Type B pancreatic cell (in vitro differentiated cells): ENCODE measurements around the gene ADCY2. TPM values are rescaled to one million over a fixed set of nuclear protein-coding genes. Genes with fewer than 3 reads are reported as not detected.

ENCODE experiments used
- DNase-seq: peaks from one replicate; pipeline ENCODE4 v3.0.0; 2021; ENCODE audit warnings: mixed read lengths; ENCODE audit not compliant: unreplicated experiment; ENCODE audit errors: extremely low spot score
- H3K27ac Mint-ChIP-seq: 2 replicates; pipeline ENCODE4 v1.8.0; 2021; ENCODE audit warnings: mild to moderate bottlenecking, mixed read lengths
- H3K27me3 Mint-ChIP-seq: 2 replicates; pipeline ENCODE4 v1.8.0; 2021; ENCODE audit warnings: mixed read lengths
- H3K36me3 Mint-ChIP-seq: 2 replicates; pipeline ENCODE4 v1.8.0; 2021; ENCODE audit warnings: mixed read lengths
- H3K4me1 Mint-ChIP-seq: one replicate; pipeline ENCODE4 v1.8.0; 2021; ENCODE audit warnings: mixed read lengths; ENCODE audit not compliant: unreplicated experiment
- H3K4me3 Mint-ChIP-seq: 2 replicates; pipeline ENCODE4 v1.8.0; 2021; ENCODE audit warnings: mild to moderate bottlenecking, mixed read lengths
- H3K9me3 Mint-ChIP-seq: 2 replicates; pipeline ENCODE4 v1.8.0; 2021; ENCODE audit warnings: mixed read lengths
- CTCF ChIP-seq: fragments of 200-600 bp; sonication (generic); conservative IDR thresholded peaks from 2 replicates; pipeline ENCODE4 v1.5.0; 2021; ENCODE audit warnings: antibody characterized with exemption, mild to moderate bottlenecking
- total RNA-seq: library from RNA; stranded (reverse); gene quantifications from 2 replicates; pipeline ENCODE4 v1.2.1, GENCODE V29; 2021; ENCODE audit warnings: low replicate concordance

Gene ADCY2
- total RNA-seq, 1 donor from 2014 or later = 79.7 TPM

- Mint-ChIP-seq H3K27me3 (peaks cover 4% of the 10 kb centered on the region), H3K4me1 (no peaks in the 10 kb centered on the region), H3K27ac (no peak overlapping the region), H3K4me3 (no peak overlapping the region), H3K9me3 (no peaks in the 10 kb centered on the region), H3K36me3 (no peaks in the 10 kb centered on the region)
- no peak for DNase-seq
- no peak for TF ChIP-seq CTCF
These were observed 31.6 kb upstream of the ADCY2 start for GRCh38 chr5:7364226-7364875.

DNA sequence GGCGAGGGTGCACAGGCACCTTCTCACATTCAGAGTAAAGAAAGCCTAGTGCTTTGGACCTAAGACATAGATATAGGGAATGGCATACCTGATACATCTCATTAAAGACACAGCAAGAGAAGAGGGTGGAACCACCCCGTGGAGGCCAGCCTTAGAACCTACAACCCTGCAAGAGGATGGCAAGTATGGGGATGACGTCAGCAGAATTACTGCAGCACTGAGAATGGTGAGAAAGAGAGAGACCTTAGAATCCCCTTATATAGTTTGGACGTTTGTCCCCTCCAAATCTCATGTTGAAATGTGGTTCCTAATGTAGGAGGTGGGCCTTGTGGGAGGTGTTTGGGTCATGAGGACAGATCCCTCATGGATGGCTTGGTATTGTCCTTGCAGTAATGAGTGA is 28.2 kb upstream of the ADCY2 start:
- Mint-ChIP-seq H3K4me3 (no peak overlapping the region), H3K9me3 (no peaks in the 10 kb centered on the region), H3K36me3 (no peaks in the 10 kb centered on the region), H3K4me1 (no peaks in the 10 kb centered on the region), H3K27ac (no peak overlapping the region), H3K27me3 (peaks cover 4% of the 10 kb centered on the region)
- TF ChIP-seq CTCF = no peak
- DNase-seq = no peak

DNA sequence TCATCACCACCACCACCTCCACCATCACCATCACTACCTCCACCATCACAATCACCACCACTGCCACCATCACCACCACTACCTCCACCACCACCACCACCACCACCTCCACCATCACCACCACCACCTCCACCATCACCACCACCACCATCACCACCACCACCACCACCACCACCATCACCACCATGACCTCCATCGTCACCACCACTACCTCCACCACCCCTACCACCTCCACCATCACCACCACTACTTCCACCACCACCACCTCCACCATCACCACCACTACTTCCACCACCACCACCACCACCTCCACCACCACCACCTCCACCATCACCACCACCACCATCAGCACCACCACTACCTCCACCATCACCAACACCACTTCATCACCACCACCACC is 23.5 kb upstream of the ADCY2 start:
- peak; percentile 77 for DNase-seq
- peaks cover 6% of the 10 kb centered on the region for H3K4me1 Mint-ChIP-seq
- no peaks in the 10 kb centered on the region for H3K9me3 Mint-ChIP-seq
- no peak overlapping the region for H3K27ac Mint-ChIP-seq
- H3K27me3 Mint-ChIP-seq = no peaks in the 10 kb centered on the region
- no peak overlapping the region for H3K4me3 Mint-ChIP-seq
- no peak for TF ChIP-seq CTCF
- H3K36me3 Mint-ChIP-seq = no peaks in the 10 kb centered on the region

DNA sequence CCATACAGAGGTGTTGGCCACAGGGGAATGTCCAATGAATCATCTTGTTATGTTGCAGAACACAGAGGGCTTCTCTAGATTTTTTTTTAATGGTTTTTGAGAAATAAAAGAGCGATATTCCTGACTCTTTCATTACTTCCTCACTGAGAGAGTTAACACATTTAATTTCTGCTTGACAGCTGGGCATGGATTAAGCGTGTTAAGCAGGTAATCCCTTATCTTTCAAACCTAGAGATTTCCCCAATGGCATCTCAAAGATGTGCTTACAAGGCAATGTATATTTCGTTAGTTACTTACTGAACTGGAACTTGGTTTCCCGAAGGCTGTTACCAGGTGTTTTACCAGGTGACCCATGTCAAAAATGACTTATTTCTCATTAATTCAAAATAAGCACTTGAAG is 21.8 kb upstream of the ADCY2 start:
- no peak overlapping the region for H3K4me3 Mint-ChIP-seq
- no peak for DNase-seq
- no peaks in the 10 kb centered on the region for H3K27me3 Mint-ChIP-seq
- H3K4me1 Mint-ChIP-seq = peaks cover 6% of the 10 kb centered on the region
- H3K27ac Mint-ChIP-seq = no peak overlapping the region
- no peaks in the 10 kb centered on the region for H3K36me3 Mint-ChIP-seq
- H3K9me3 Mint-ChIP-seq = no peaks in the 10 kb centered on the region
- no peak for TF ChIP-seq CTCF

GRCh38 chr5:7375457-7375856 is 20.5 kb upstream of the ADCY2 start:
- TF ChIP-seq CTCF = no peak
- Mint-ChIP-seq H3K27ac (no peak overlapping the region), H3K27me3 (no peaks in the 10 kb centered on the region), H3K36me3 (no peaks in the 10 kb centered on the region), H3K9me3 (no peaks in the 10 kb centered on the region), H3K4me1 (peaks cover 6% of the 10 kb centered on the region), H3K4me3 (no peak overlapping the region)
- DNase-seq = no peak

GRCh38 chr5:7376871-7377270 is 19.1 kb upstream of the ADCY2 start:
- Mint-ChIP-seq H3K4me1 (peaks cover 6% of the 10 kb centered on the region), H3K36me3 (no peaks in the 10 kb centered on the region), H3K27me3 (no peaks in the 10 kb centered on the region), H3K27ac (no peak overlapping the region), H3K4me3 (no peak overlapping the region), H3K9me3 (no peaks in the 10 kb centered on the region)
- DNase-seq = no peak
- TF ChIP-seq CTCF = no peak
